Inferior parietal cortex (tissue), 1 donor: ENCODE data around the gene PLA2G4F.

Experiments used
- DNase-seq: peaks from one replicate; pipeline ENCODE4 v3.0.0-alpha.2; 2016; ENCODE audit errors: extremely low spot score

PLA2G4F gene

GRCh38 chr15:42147431-42147735 lies 9.1 kb downstream of the PLA2G4F start:
- no peak for DNase-seq

GRCh38 chr15:42146551-42147430 lies 9.6 kb downstream of the PLA2G4F start:
- no peak for DNase-seq

- no peak for DNase-seq
These were observed 10.6 kb downstream of the PLA2G4F start for GRCh38 chr15:42145546-42146455.

GRCh38 chr15:42144841-42145375 lies 11.5 kb downstream of the PLA2G4F start:
- DNase-seq, result no peak

GRCh38 chr15:42143866-42144625 lies 12.4 kb downstream of the PLA2G4F start:
- no peak for DNase-seq

- DNase-seq, result no peak
These were observed 13.1 kb downstream of the PLA2G4F start for GRCh38 chr15:42143356-42143755.

GRCh38 chr15:42141795-42142667 lies 14.4 kb downstream of the PLA2G4F start:
- DNase-seq, result no peak

- no peak for DNase-seq
These were observed 15.2 kb downstream of the PLA2G4F start for GRCh38 chr15:42141246-42141645.

- no peak for DNase-seq
These were observed 15.9 kb downstream of the PLA2G4F start for GRCh38 chr15:42140383-42141070.

GRCh38 chr15:42139596-42139995 lies 16.8 kb downstream of the PLA2G4F start:
- DNase-seq, result no peak

GRCh38 chr15:42138968-42139386 lies 17.5 kb downstream of the PLA2G4F start:
- no peak for DNase-seq

GRCh38 chr15:42138411-42138810 lies 18.0 kb downstream of the PLA2G4F start:
- DNase-seq, result no peak

GRCh38 chr15:42137461-42138261 lies 18.8 kb downstream of the PLA2G4F start:
- peak; percentile 84 for DNase-seq

GRCh38 chr15:42136513-42136912 lies 19.9 kb downstream of the PLA2G4F start:
- no peak for DNase-seq

- no peak for DNase-seq
These were observed 21.1 kb downstream of the PLA2G4F start for GRCh38 chr15:42135351-42135750.

- no peak for DNase-seq
These were observed 21.7 kb downstream of the PLA2G4F start for GRCh38 chr15:42134617-42135245.

GRCh38 chr15:42133886-42134502 lies 22.4 kb downstream of the PLA2G4F start:
- DNase-seq, result no peak

- no peak for DNase-seq
These were observed 23.1 kb downstream of the PLA2G4F start for GRCh38 chr15:42133356-42133755.
